Keratinocyte (primary cell): ENCODE measurements around the gene DPH2. TPM values are rescaled to one million over a fixed set of nuclear protein-coding genes. Genes with fewer than 3 reads are reported as not detected.
A peak's percentile ranks its signal among the peaks of the same experiment; 100 is the strongest.

Experiments used
- DNase-seq: peaks from one replicate; pipeline ENCODE4 v3.0.0-alpha.2; 2011; ENCODE audit warnings: low read depth, missing footprints, low spot score
- FAIRE-seq: peaks from 2 replicates; lab custom pipeline; 2011; peaks lifted over from hg19 to GRCh38; lab: Jason Lieb, UNC
- H2AFZ ChIP-seq: 2 replicates; pipeline ENCODE4 v1.6.0; 2012; ENCODE audit warnings: low read length, control low read depth, inconsistent platforms; ENCODE audit not compliant: control insufficient read depth
- H3K27ac ChIP-seq: 2 replicates; pipeline ENCODE4 v1.5.1; 2011; ENCODE audit warnings: low read length; ENCODE audit not compliant: control insufficient read depth, insufficient read depth
- H3K27me3 ChIP-seq: 3 replicates; pipeline ENCODE4 v1.6.0; 2011; ENCODE audit warnings: low read length; ENCODE audit not compliant: control insufficient read depth, insufficient read depth; ENCODE audit errors: extremely low read depth
- H3K36me3 ChIP-seq, 2 experiments: 2 replicates in 1 of 2; 3 replicates in 1 of 2; pipeline ENCODE4 v1.5.1; 2011; ENCODE audit warnings: low read length in 2 of 2, mild to moderate bottlenecking in 1 of 2; ENCODE audit not compliant: control insufficient read depth in 2 of 2, insufficient read depth in 2 of 2; ENCODE audit errors: extremely low read depth in 1 of 2
- H3K4me1 ChIP-seq: 3 replicates; pipeline ENCODE4 v1.5.1; 2011; ENCODE audit warnings: low read length; ENCODE audit not compliant: control insufficient read depth, insufficient read depth; ENCODE audit errors: extremely low read depth
- H3K4me2 ChIP-seq: 3 replicates; pipeline ENCODE4 v1.6.0; 2011; ENCODE audit warnings: low read depth, low read length; ENCODE audit not compliant: control insufficient read depth, insufficient read depth; ENCODE audit errors: extremely low read depth
- H3K4me3 ChIP-seq, 3 experiments: fragments of 200-600 bp in 1 of 3; sonication (generic) in 1 of 3; 2 replicates in 2 of 3; 3 replicates in 1 of 3; pipeline ENCODE4 v1.5.1; 2011 to 2016; ENCODE audit warnings: low read length in 3 of 3, mild to moderate bottlenecking in 3 of 3, control low read depth in 2 of 3, inconsistent platforms in 1 of 3, low read depth in 1 of 3, mixed read lengths in 1 of 3, mixed run types in 1 of 3, moderate library complexity in 1 of 3; ENCODE audit not compliant: control insufficient read depth in 2 of 3, insufficient read depth in 2 of 3; ENCODE audit errors: extremely low read depth in 1 of 3
- H3K79me2 ChIP-seq: 2 replicates; pipeline ENCODE4 v1.6.0; 2012; ENCODE audit warnings: low read length; ENCODE audit not compliant: control insufficient read depth, insufficient read depth
- H3K9ac ChIP-seq: 3 replicates; pipeline ENCODE4 v1.6.0; 2011; ENCODE audit warnings: low read length; ENCODE audit not compliant: control insufficient read depth, insufficient read depth; ENCODE audit errors: extremely low read depth
- H3K9me1 ChIP-seq: 3 replicates; pipeline ENCODE4 v1.6.0; 2011; ENCODE audit warnings: low read length; ENCODE audit not compliant: control insufficient read depth, insufficient read depth; ENCODE audit errors: extremely low read depth
- H3K9me3 ChIP-seq: 2 replicates; pipeline ENCODE4 v1.5.1; 2012; ENCODE audit warnings: low read depth, low read length; ENCODE audit not compliant: control insufficient read depth
- H4K20me1 ChIP-seq: 3 replicates; pipeline ENCODE4 v1.6.0; 2011; ENCODE audit warnings: low read length; ENCODE audit not compliant: control insufficient read depth, insufficient read depth; ENCODE audit errors: extremely low read depth
- EZH2 ChIP-seq: IDR thresholded peaks from one replicate; pipeline ENCODE4 v1.6.1; 2012; ENCODE audit warnings: inconsistent platforms, mild to moderate bottlenecking, low read length, moderate library complexity
- dilution Hi-C: fragments of 300-500 bp; cut with MboI; formaldehyde crosslinking; loops from one replicate; pipeline ENCODE4 v1.7.0; 2020; ENCODE audit warnings: low sequenced_read_pairs; ENCODE audit not compliant: extremely low pct_ligation_motif_present
- polyA plus RNA-seq, 5 experiments: library from polyadenylated mRNA; depleted of rRNA in 3 of 5; stranded (reverse) in 3 of 5; stranded (forward) in 1 of 5; unstranded in 1 of 5; fragments of >200 nt; gene quantifications; 1 replicate in 1 of 5; 2 replicates in 3 of 5; 3 replicates in 1 of 5; pipeline versions ENCODE4 v1.2.1 to v1.2.3, GENCODE V29; 2011 to 2012; ENCODE audit warnings: missing spikeins in 2 of 5, low read depth in 1 of 5, low replicate concordance in 1 of 5
- TF ChIP-seq, protein P1 (sequence below), 3 experiments: IDR thresholded peaks in 1 of 3; conservative IDR thresholded peaks in 1 of 3; optimal IDR thresholded peaks in 1 of 3; 2 replicates in 2 of 3; 3 replicates in 1 of 3; pipeline versions ENCODE3 to v1.5.1; 2011; ENCODE audit warnings: low read length in 3 of 3, mild to moderate bottlenecking in 3 of 3, moderate library complexity in 2 of 3, control low read depth in 1 of 3, inconsistent platforms in 1 of 3; ENCODE audit not compliant: insufficient read depth in 2 of 3; ENCODE audit errors: extremely low read depth in 1 of 3

The DPH2 gene
- polyA plus RNA-seq, 1 donor (not counting 4 experiments of a cell fraction or from before 2014, with no cell fraction given) = 30.3 TPM

GRCh38 chr1:43934986-43935324, 34.9 kb upstream of the DPH2 start:
- TF ChIP-seq, protein P1, sequence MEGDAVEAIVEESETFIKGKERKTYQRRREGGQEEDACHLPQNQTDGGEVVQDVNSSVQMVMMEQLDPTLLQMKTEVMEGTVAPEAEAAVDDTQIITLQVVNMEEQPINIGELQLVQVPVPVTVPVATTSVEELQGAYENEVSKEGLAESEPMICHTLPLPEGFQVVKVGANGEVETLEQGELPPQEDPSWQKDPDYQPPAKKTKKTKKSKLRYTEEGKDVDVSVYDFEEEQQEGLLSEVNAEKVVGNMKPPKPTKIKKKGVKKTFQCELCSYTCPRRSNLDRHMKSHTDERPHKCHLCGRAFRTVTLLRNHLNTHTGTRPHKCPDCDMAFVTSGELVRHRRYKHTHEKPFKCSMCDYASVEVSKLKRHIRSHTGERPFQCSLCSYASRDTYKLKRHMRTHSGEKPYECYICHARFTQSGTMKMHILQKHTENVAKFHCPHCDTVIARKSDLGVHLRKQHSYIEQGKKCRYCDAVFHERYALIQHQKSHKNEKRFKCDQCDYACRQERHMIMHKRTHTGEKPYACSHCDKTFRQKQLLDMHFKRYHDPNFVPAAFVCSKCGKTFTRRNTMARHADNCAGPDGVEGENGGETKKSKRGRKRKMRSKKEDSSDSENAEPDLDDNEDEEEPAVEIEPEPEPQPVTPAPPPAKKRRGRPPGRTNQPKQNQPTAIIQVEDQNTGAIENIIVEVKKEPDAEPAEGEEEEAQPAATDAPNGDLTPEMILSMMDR (optimal IDR thresholded peaks at IDR 0.05 in 1 of 3, IDR thresholded peaks at IDR 0.05 in 1 of 3, conservative IDR thresholded peaks at IDR 0.05 in 1 of 3; ENCODE audit: extremely low read depth in 1 of 3, insufficient read depth in 2 of 3, low read length in 3 of 3) = no peak
- no peak for TF ChIP-seq EZH2
- peak overlapping the region; percentile 89 for H3K9ac ChIP-seq
- dilution Hi-C loops = loop anchor here (25.0 kb wide), 2 partner anchors 98 to 223 kb away; partner anchors contain the start of gene ST3GAL3
- H3K9me1 ChIP-seq = no peaks in the 10 kb centered on the region
- H3K9me3 ChIP-seq = no peaks in the 10 kb centered on the region
- H3K27me3 ChIP-seq = no peaks in the 10 kb centered on the region
- peaks cover 2% of the 10 kb centered on the region for H4K20me1 ChIP-seq
- H3K4me1 ChIP-seq = peaks cover 64% of the 10 kb centered on the region
- peak overlapping the region; percentile 66 to 95 (median 80) for H3K4me3 ChIP-seq
- H3K79me2 ChIP-seq = peaks cover 39% of the 10 kb centered on the region
- peak overlapping the region; percentile 97 for H3K4me2 ChIP-seq
- no peak overlapping the region for H2AFZ ChIP-seq
- peaks cover 7 to 26% of the 10 kb centered on the region in 2 experiments for H3K36me3 ChIP-seq
- FAIRE-seq (peak; percentile 5), DNase-seq (no peak)
- H3K27ac ChIP-seq = peak overlapping the region; percentile 81

GRCh38 chr1:43935711-43936427, 33.9 kb upstream of the DPH2 start:
- Histone ChIP-seq H3K4me3 (peak overlapping the region; percentile 66 to 95 (median 80)), H3K9me1 (no peaks in the 10 kb centered on the region), H3K36me3 (peaks cover 7 to 20% of the 10 kb centered on the region in 2 experiments), H3K4me1 (peaks cover 55% of the 10 kb centered on the region), H3K4me2 (peak overlapping the region; percentile 97), H3K27ac (peak overlapping the region; percentile 81), H3K9ac (peak overlapping the region; percentile 89), H3K79me2 (peaks cover 39% of the 10 kb centered on the region), H2AFZ (no peak overlapping the region), H3K27me3 (no peaks in the 10 kb centered on the region), H3K9me3 (no peaks in the 10 kb centered on the region), H4K20me1 (peaks cover 2% of the 10 kb centered on the region)
- dilution Hi-C loops = loop anchor here (25.0 kb wide), 2 partner anchors 99 to 224 kb away; partner anchors contain the start of gene ST3GAL3
- FAIRE-seq (peak; percentile 96), DNase-seq (no peak)
- no peak for TF ChIP-seq EZH2
- TF ChIP-seq, protein P1 (optimal IDR thresholded peaks at IDR 0.05 in 1 of 3, IDR thresholded peaks at IDR 0.05 in 1 of 3, conservative IDR thresholded peaks at IDR 0.05 in 1 of 3; ENCODE audit: extremely low read depth in 1 of 3, insufficient read depth in 2 of 3, low read length in 3 of 3) = no peak
